GM13977 (cell line): ENCODE data around the gene FRMD1.

Experiments
- DNase-seq: peaks from one replicate; pipeline ENCODE4 v3.0.0; 2012; ENCODE audit warnings: low spot score
- in situ Hi-C: fragments of 300-500 bp; cut with MboI; formaldehyde crosslinking; loops from one replicate; pipeline ENCODE4 v1.12.0; 2022; ENCODE audit warnings: low sequenced_read_pairs, low pct_unique_long_range_greater_than_20kb, mixed read lengths, inconsistent platforms; ENCODE audit not compliant: unreplicated experiment
- TF ChIP-seq, protein P1 (sequence below): IDR thresholded peaks from 2 replicates; pipeline ENCODE4 v1.5.1; 2012; ENCODE audit warnings: mild to moderate bottlenecking, control low read depth; ENCODE audit not compliant: insufficient read depth; ENCODE audit errors: extremely low read depth, missing control alignments

The FRMD1 gene

DNA sequence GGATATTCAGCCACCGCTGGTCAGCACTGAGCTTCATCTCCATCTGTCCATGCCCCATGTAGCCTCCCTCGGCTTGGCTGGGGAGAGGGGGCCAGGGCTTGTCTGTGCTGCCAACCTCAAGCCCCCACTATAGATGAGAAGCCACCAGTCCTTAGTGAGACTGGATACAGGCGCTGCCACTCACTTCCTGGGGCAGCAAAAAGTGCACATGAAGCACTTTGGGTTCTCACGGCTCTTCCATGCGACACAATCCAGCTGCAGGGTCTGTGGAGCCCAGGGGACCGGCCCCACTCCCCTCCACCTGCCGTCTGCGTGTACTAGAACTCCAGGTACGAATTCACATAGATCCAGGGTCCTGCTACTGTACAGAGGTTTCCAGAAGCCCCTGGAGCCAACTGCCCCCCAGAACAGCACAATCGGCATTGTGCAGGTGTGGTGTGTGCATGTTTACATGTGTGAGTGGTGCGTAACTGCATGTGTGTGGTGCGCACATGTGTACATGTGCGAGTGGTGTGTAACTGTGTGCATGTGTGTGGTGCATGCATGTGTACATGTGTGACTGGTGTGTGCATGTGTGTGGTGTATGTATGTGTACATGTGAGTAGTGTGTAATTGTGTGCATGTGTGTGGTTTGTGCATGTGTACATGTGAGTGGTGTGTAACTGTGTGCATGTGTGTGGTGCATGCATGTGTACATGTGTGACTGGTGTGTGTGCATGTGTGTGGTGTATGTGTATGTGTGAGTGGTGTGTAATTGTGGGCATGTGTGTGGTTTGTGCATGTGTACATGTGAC is 4.9 kb downstream of the FRMD1 start:
- no peak for DNase-seq
- in situ Hi-C loops, result no loop called here

DNA sequence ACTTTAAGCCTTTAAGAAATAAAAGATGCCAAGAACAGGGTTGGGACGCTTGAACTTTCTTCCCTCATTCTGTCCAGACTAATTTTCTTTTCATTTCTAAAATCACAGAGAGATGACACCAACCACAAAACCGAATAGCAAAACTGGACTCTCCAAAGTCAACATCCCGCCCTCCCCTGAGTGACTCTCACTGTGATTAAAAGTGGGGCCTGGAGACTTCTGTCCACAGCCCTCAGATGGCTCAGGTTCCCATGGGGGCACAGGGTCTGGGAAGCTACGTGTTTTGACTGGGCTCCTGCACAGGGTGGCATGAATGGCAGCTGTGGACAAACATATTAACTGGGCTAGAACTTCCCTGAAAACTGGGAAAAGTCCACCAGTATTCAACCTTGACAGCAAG is 6.3 kb downstream of the FRMD1 start:
- in situ Hi-C loops, result no loop called here
- TF ChIP-seq, protein P1, sequence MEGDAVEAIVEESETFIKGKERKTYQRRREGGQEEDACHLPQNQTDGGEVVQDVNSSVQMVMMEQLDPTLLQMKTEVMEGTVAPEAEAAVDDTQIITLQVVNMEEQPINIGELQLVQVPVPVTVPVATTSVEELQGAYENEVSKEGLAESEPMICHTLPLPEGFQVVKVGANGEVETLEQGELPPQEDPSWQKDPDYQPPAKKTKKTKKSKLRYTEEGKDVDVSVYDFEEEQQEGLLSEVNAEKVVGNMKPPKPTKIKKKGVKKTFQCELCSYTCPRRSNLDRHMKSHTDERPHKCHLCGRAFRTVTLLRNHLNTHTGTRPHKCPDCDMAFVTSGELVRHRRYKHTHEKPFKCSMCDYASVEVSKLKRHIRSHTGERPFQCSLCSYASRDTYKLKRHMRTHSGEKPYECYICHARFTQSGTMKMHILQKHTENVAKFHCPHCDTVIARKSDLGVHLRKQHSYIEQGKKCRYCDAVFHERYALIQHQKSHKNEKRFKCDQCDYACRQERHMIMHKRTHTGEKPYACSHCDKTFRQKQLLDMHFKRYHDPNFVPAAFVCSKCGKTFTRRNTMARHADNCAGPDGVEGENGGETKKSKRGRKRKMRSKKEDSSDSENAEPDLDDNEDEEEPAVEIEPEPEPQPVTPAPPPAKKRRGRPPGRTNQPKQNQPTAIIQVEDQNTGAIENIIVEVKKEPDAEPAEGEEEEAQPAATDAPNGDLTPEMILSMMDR, result no peak
- DNase-seq, result no peak

More for the DNA sequence above, 4.9 kb downstream of the FRMD1 start:
- TF ChIP-seq, protein P1, result no peak

DNA sequence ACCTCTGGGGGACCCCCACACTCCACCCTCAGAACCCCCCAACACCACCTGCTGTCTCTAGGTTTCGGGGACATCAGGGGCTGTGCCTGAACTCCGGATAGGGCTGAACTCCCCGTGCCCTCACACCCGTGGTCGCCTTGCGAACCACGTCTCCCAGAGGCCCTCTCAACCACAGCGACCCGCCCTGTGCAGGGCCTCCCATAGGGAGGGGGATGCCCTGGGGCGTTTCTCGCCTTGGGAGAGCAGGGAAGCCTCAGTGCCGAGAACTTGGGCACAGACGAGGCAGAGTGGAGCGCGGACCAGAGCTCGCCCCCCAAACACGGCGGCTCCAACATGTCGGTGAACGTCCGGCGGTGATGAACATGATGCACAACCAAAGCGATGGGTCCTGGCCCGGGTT is 6.8 kb downstream of the FRMD1 start:
- DNase-seq, result no peak
- in situ Hi-C loops, result no loop called here
- TF ChIP-seq, protein P1, result no peak

DNA sequence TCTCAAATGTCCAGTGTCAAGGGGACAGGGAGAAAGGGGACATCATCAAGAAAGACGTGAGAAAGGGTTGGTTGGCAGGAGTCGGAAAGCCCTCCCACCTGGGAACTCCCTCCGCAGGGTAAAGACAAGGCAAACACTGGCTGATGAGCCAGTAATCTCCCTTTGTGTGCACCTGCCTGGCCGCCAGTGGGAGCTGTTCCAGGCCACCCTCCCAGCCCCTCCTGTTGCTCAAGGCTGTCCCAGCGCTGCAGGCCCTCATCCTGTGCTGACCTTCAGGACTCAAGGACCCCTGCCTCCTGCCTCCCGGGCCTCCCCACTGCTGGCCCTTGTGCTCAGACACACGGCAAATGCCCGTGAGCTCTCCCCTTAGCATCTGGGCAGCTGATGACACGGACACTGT is 7.4 kb downstream of the FRMD1 start:
- TF ChIP-seq, protein P1, result no peak
- in situ Hi-C loops, result no loop called here
- DNase-seq, result no peak

DNA sequence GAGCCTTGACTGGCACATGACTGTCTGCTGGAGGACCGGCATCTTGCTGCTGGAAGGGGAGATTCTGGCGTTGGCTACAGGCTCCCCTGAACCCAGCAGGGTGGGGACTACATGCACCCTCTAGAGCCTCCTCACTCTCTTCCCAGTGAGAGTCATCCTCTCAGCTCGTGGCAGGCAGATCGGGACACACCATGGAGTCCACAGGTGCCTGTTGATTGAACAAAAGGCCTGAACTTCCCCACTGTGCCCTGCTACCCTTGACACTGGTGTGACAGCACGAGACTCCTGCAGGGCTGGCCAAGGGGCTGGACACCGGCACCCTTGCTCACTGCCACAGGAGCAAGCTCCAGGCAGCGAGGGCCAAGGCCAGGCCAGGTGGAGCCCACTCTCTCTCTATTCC is 8.2 kb downstream of the FRMD1 start:
- TF ChIP-seq, protein P1, result no peak
- DNase-seq, result no peak
- in situ Hi-C loops, result no loop called here

DNA sequence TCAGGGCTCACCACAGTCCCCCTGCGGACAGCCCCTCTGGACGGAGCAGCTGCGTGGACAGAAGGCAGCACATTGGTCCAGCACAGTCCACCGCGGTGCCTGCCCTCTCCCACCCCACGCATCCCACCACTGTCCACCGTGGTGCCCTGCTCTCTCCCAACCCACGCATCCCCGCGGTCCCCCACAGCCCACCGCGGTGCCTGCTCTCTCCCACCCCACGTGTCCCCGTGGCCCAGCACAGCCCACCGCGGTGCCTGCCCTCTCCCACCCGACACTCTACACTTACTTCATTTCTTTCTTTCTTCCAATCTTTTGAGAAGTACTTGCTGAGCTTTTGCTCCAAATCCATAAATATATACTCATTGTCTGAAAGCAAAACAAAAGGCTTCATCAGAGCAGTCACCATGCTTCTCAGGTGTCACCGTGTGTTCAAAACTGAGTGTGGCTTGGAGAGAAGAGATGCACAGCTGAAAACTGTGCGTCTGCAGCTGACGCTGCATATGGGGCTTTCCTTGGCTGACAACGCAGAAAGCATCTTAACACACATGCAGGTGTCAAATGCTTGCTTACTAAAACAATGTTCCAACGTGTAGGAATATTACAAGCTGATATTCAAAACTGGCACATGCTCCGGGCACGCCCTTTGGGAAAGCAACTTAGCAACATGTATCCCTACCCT is 11.8 kb downstream of the FRMD1 start:
- in situ Hi-C loops, result no loop called here
- TF ChIP-seq, protein P1, result no peak
- no peak for DNase-seq
